ENCODE data around the gene MUC5AC.

Gene MUC5AC

GRCh38 chr11:1121331-1121812, 36.4 kb upstream of the MUC5AC start:
- FAIRE-seq = no peak

GRCh38 chr11:1121813-1122663, 35.7 kb upstream of the MUC5AC start:
- FAIRE-seq = no peak

DNA sequence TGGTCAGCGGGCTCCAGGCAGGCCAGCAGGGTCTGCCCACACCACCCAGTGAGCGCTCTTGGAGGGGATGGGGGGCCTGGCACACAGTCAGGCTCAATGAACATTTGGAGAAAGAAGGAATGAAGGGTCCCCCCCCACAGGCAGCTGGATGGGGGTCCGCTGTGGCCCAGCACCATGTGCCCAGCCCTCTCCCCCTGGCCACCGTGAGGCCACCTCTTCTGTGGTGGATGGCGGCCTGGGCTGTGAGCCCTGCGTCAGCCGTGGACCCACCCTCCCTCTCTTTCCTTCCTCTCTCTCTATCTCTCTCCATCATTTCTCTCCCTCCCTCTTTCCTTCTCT, 35.1 kb upstream of the MUC5AC start:
- FAIRE-seq = no peak

GRCh38 chr11:1123970-1124369, 33.8 kb upstream of the MUC5AC start:
- no peak for FAIRE-seq

GRCh38 chr11:1125803-1126202, 31.9 kb upstream of the MUC5AC start:
- FAIRE-seq = no peak

- FAIRE-seq = no peak
Measured at GRCh38 chr11:1126491-1126926, 31.2 kb upstream of the MUC5AC start.

GRCh38 chr11:1126935-1127663, 30.7 kb upstream of the MUC5AC start:
- FAIRE-seq = no peak

DNA sequence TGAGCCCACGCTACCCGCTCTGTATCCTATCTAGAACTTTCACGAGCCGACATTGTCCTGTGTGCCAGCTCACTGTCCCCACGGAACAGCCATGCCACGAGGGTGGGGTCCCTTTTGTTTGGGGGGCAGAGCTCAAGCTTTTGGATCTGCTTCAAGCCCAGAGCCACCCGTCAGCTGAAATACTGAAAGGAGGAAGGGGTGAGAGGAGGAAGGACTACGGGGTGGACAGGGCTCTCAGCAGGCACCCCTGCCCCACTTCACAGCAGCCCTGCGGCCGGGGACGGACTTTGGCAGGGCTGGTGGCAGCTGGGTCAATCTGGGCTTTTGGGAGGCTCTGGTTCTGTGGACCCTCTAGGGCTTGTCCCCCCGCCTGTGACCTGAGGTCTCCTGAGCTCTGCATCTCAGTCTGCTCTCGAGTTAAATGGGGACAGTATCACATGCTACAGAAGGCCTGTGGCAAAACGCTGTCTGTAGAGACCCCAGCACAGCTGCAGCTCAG, 30.0 kb upstream of the MUC5AC start:
- no peak for FAIRE-seq

DNA sequence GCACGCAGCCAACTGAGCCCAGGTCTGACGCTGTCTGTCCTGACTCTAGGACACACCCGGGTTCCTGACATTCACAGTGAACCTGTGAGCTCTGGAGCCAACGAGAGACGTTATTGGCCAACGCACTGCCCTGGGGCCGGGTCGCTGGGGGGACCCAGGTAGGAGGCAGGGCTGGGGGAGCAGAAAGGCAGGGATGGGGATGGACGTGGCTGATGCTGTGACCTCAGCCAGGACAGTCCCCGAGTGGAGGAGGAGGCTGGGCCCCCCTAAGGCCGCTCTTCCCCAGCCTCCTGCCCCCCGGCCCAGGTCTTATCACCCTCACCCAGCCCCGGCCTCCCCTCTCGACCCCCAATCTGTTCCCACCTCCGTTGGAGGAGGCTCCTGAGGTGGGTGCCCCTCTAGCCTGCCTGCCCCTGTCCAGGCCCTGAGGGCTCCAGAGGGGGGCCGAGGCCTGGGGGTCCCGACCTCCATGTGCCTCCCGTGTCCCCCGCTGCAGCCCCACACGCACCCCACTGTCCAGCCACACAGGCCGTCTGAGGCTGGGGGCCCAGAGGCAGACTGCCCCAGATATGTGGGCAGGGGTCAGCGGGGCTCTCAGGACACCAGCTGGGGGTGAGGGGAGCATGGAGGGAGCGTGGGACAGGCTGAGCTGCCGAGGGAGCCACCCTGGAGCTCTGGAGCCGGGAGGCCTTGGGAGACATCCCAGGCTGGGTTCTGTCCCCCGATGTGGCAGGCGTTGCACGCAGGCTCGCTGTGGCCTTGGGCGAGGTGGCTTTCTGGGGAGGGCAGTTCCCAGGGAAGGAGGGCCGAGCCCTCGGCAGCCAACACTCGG, 29.2 kb upstream of the MUC5AC start:
- no peak for FAIRE-seq

DNA sequence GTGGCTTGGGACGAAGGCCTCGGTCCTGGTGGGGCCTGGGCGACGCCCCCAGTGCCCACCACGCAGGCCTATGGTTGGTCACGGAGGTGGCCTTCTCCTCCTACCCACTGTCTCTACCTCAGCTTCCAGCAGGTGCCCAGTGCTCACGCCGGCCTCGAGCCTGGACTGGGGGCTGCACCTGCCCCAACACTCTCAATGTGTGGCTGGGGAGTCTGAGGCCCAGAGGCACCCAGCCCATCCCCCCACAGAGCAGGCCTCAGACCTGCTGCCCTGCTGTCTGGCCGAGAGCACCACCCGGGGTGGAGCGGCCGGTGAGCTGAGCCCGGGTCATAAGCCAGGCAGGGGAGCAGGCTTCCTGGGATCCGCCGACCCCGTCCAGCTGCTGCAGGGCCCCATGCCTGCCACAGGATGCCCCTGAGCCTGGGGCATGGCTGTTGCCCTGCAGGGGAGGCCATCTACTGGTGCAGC, 28.6 kb upstream of the MUC5AC start:
- no peak for FAIRE-seq

- FAIRE-seq = no peak
Measured at GRCh38 chr11:1129611-1130160, 28.1 kb upstream of the MUC5AC start.

DNA sequence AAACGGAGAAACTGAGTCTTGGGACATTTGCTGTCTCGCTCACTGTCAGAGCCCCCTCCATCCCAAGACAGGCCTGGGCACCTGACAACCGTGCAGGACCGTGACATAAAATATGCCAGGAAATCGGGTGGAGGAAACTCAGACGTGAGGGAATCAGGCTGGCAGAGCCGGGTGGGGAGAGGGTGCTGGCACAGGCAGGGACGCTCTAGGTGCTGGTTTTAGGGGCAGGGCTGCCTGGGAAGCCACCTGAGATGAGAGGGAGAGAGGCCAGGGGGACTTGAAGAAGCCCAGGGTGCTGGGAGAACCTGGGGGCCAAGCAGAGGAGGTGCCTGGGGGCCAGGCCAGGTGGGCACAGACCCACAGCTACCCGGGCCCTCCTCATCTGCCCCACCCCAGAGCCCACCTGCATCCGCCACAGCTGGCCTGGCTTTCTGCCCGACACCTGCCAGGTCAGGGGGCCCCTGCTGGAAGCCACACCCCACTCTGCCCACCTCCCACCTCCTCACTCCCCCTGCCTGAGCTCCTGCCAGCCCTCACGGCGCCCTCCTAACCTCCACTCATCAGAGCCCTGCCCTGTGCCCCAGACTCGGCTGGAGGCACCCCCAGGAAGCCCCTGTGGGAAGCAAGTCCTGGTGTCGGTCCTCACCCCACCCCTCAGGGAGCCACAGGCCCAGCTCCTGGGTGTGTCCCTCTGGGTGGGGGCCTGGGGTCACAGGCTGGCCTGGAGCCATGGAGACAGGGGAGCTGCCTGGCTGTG, 27.3 kb upstream of the MUC5AC start:
- FAIRE-seq = no peak

- no peak for FAIRE-seq
Measured at GRCh38 chr11:1131033-1131911, 26.5 kb upstream of the MUC5AC start.

DNA sequence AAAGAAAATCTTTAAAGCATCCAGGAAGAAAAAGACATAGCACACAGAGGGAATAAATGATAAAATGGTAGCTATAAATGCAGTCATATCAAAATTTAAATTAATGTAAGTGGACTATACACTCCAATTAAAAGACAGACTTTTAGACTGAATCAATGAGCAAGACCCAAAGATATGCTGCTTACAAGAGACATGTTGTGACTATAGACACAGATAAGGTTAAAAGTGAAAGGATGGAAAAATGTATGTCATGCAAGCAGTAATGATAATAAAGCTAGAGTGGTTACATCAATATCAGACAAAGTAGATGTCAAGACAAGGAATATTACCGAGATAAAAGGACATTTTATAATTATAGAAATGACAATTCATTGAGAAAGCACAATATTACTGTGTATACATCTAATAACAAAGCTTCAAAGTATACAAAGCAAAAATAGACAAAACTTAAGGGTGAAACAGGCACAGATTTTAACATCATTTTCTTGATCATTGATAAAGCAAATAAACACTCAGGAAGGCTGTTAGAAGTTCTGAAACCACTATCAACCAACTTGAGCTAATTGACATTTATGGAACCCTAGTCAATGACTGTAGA, 22.8 kb upstream of the MUC5AC start:
- no peak for FAIRE-seq

DNA sequence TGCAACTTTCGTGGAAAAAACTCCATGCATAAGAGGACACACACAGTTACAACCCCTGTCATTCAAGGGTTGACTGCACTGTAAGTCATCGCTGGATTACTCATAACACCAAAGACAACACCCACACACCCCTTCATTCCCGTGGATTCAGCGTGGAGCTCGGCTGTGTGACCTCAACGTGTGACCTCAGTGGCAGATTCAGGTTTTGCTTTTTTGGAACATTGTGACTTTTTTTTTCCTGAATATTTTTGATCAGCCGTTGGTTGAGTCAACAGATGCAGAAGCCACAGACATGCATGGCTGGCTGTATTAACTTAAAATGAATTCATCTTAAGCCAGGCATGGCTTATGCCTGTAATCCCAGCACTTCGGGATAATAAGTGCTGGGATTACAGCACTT, 19.7 kb upstream of the MUC5AC start:
- no peak for FAIRE-seq

- FAIRE-seq = no peak
Measured at GRCh38 chr11:1139441-1140083, 18.2 kb upstream of the MUC5AC start.

DNA sequence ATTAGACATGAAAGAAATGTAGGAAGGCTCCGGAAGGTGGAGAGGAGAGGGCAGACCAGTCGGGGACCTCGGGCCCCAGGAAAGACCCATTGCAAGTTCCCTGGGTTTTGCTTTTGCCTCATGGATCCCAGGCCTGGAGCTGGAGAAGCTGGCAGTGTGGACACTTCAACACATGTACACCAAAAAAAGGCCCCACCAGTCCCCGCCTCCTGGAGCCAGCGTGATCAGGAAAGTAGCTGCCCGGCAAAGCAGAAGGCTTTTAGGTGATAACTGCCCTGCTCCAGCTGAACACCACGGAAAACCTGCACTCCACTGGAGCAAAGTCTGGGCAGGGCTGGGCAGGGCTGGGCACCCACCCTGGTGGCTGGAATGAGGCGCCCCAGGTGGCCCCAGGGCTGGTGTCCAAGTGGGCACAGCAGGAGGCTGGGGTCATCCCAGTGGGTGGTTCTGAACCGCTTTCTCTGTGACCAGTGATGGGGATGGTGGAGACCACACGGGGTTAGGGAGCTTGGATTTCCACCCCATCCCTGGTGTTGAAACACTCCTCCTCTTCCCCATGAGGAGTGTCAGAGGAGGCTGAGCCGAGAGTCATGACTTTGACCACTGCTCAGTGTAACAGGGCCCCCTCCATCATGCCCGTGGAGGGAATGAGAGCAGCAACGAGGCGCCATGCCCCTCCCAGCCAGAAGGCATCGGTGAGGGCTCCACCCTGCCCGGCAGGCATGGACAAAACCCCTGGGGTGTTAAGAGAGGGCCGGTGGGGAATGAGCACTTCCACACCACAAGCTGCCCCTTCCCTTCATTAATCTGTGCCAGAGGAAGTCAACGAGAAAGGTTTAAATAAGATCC, 16.9 kb upstream of the MUC5AC start:
- FAIRE-seq = no peak

- FAIRE-seq = no peak
Measured at GRCh38 chr11:1146365-1146764, 11.4 kb upstream of the MUC5AC start.

GRCh38 chr11:1147792-1148191, 10.0 kb upstream of the MUC5AC start:
- no peak for FAIRE-seq

Measured in islet of Langerhans (tissue), 1 donor.